ENCODE data around the gene MAST1. TPM values are rescaled to one million over a fixed set of nuclear protein-coding genes. Genes with fewer than 3 reads are reported as not detected.
"Not testable (repeated sequence)": the region's sequence is repeated elsewhere in the genome, so short reads cannot be mapped to it uniquely, and the experiment has no call there.

Gene MAST1
- total RNA-seq, 1 experiment from 2014 or later: 0.91 TPM

- H3K27me3 Mint-ChIP-seq (ENCODE audit: insufficient read depth, unreplicated experiment); H3K36me3 Mint-ChIP-seq (ENCODE audit: insufficient read depth, unreplicated experiment); DNase-seq; H3K4me1 Mint-ChIP-seq (ENCODE audit: low read depth, unreplicated experiment); H3K4me3 Mint-ChIP-seq (ENCODE audit: unreplicated experiment); intact Hi-C loops (cut with micrococcal nuclease; ENCODE audit: unreplicated experiment); H3K36me3 ChIP-seq (ENCODE audit: control insufficient read depth, insufficient read depth, low read length); H3K27ac Mint-ChIP-seq (ENCODE audit: unreplicated experiment); H3K4me3 ChIP-seq (ENCODE audit: low read depth, low read length); BruUV-seq (replicated peaks); H3K9me3 Mint-ChIP-seq (ENCODE audit: unreplicated experiment); CTCF ChIA-PET; POLR2A ChIA-PET; H3K27me3 ChIP-seq (replicated peaks; ENCODE audit: control insufficient read depth, insufficient read depth, low read length); H3K9me3 ChIP-seq; H3K4me1 ChIP-seq: not testable (repeated sequence)
These were observed 20.5 kb upstream of the MAST1 start for GRCh38 chr19:12817810-12818209.

- Mint-ChIP-seq H3K27me3 (ENCODE audit: insufficient read depth, unreplicated experiment) (no peaks in the 10 kb centered on the region), H3K4me1 (ENCODE audit: low read depth, unreplicated experiment) (no peaks in the 10 kb centered on the region), H3K27ac (ENCODE audit: unreplicated experiment) (no peak overlapping the region), H3K36me3 (ENCODE audit: insufficient read depth, unreplicated experiment) (no peaks in the 10 kb centered on the region), H3K9me3 (ENCODE audit: unreplicated experiment) (no peaks in the 10 kb centered on the region), H3K4me3 (ENCODE audit: unreplicated experiment) (no peak overlapping the region)
- Histone ChIP-seq H3K36me3 (ENCODE audit: control insufficient read depth, insufficient read depth, low read length) (no peaks in the 10 kb centered on the region), H3K4me1 (no peaks in the 10 kb centered on the region), H3K9me3 (no peaks in the 10 kb centered on the region), H3K27me3 (replicated peaks; ENCODE audit: control insufficient read depth, insufficient read depth, low read length) (no peaks in the 10 kb centered on the region), H3K4me3 (ENCODE audit: low read depth, low read length) (no peak overlapping the region)
- no TSS peak for BruUV-seq (replicated peaks)
- intact Hi-C loops (cut with micrococcal nuclease; ENCODE audit: unreplicated experiment): no loop called here
- POLR2A ChIA-PET: interaction anchor here (0.7 kb wide), 1 partner anchor 49 kb away, joined by 4 read pairs; no protein-coding TSS in a partner anchor
- no peak for TF ChIP-seq CTCF (IDR thresholded peaks at IDR 0.05; ENCODE audit: insufficient read depth in 1 of 2, low read depth in 1 of 2, low read length in 1 of 2, severe bottlenecking in 1 of 2, unreplicated experiment in 1 of 2)
- no peak for DNase-seq
- CTCF ChIA-PET: no interaction called here
These were observed 16.6 kb upstream of the MAST1 start for GRCh38 chr19:12821761-12822160.

GRCh38 chr19:12825254-12826131, 12.8 kb upstream of the MAST1 start:
- intact Hi-C loops (cut with micrococcal nuclease; ENCODE audit: unreplicated experiment): no loop called here
- DNase-seq: peak in 1 of 2 experiments; percentile 55
- H3K9me3 ChIP-seq: no peaks in the 10 kb centered on the region
- peaks cover 3% of the 10 kb centered on the region; the same call in 1 of the 2 replicates for H3K4me1 ChIP-seq
- no peak overlapping the region for H3K4me3 ChIP-seq (ENCODE audit: low read depth, low read length)
- ChIA-PET POLR2A (no interaction called here), CTCF (no interaction called here)
- peak overlapping the region; percentile 66 for H3K4me3 Mint-ChIP-seq (ENCODE audit: unreplicated experiment)
- H3K27ac Mint-ChIP-seq (ENCODE audit: unreplicated experiment): no peak overlapping the region
- peak; percentile 17 to 30 for TF ChIP-seq CTCF (IDR thresholded peaks at IDR 0.05; ENCODE audit: insufficient read depth in 1 of 2, low read depth in 1 of 2, low read length in 1 of 2, severe bottlenecking in 1 of 2, unreplicated experiment in 1 of 2)
- H3K4me1 Mint-ChIP-seq (ENCODE audit: low read depth, unreplicated experiment): no peaks in the 10 kb centered on the region
- no TSS peak for BruUV-seq (replicated peaks)
- no peaks in the 10 kb centered on the region for H3K9me3 Mint-ChIP-seq (ENCODE audit: unreplicated experiment)
- H3K27me3 Mint-ChIP-seq (ENCODE audit: insufficient read depth, unreplicated experiment): no peaks in the 10 kb centered on the region
- no peaks in the 10 kb centered on the region for H3K36me3 Mint-ChIP-seq (ENCODE audit: insufficient read depth, unreplicated experiment)
- H3K27me3 ChIP-seq (replicated peaks; ENCODE audit: control insufficient read depth, insufficient read depth, low read length): no peaks in the 10 kb centered on the region
- H3K36me3 ChIP-seq (ENCODE audit: control insufficient read depth, insufficient read depth, low read length): no peaks in the 10 kb centered on the region
